Endothelial cell (in vitro differentiated cells): ENCODE measurements around the gene CRYBG2. TPM values are rescaled to one million over a fixed set of nuclear protein-coding genes. Genes with fewer than 3 reads are reported as not detected.

Experiments used
- DNase-seq: peaks from one replicate; pipeline ENCODE4 v3.0.0; 2021; ENCODE audit warnings: low spot score
- H3K27ac Mint-ChIP-seq: one replicate; pipeline ENCODE4 v1.8.0; 2021; ENCODE audit warnings: mixed read lengths, inconsistent platforms; ENCODE audit not compliant: unreplicated experiment
- H3K27me3 Mint-ChIP-seq: one replicate; pipeline ENCODE4 v1.8.0; 2021; ENCODE audit warnings: mild to moderate bottlenecking, moderate library complexity, mixed read lengths, inconsistent platforms; ENCODE audit not compliant: unreplicated experiment
- H3K36me3 Mint-ChIP-seq: one replicate; pipeline ENCODE4 v1.8.0; 2021; ENCODE audit warnings: mild to moderate bottlenecking, low read depth, mixed read lengths, inconsistent platforms; ENCODE audit not compliant: unreplicated experiment
- H3K4me1 Mint-ChIP-seq: one replicate; pipeline ENCODE4 v1.8.0; 2021; ENCODE audit warnings: mild to moderate bottlenecking, mixed read lengths, inconsistent platforms; ENCODE audit not compliant: unreplicated experiment
- H3K4me3 Mint-ChIP-seq: one replicate; pipeline ENCODE4 v1.8.0; 2021; ENCODE audit warnings: mild to moderate bottlenecking, mixed read lengths, inconsistent platforms; ENCODE audit not compliant: unreplicated experiment
- H3K9me3 Mint-ChIP-seq: one replicate; pipeline ENCODE4 v1.8.0; 2021; ENCODE audit warnings: mixed read lengths, inconsistent platforms; ENCODE audit not compliant: unreplicated experiment
- CTCF ChIP-seq: fragments of 200-600 bp; sonication (generic); IDR thresholded peaks from one replicate; pipeline ENCODE4 v1.5.0; 2021; ENCODE audit warnings: antibody characterized with exemption; ENCODE audit not compliant: unreplicated experiment
- total RNA-seq: library from RNA; stranded (reverse); fragmentation: NEBNext Ultra II Directional; extraction: Animal tissue kit (Norgen Biotek cat#: 25700); gene quantifications from one replicate; pipeline ENCODE4 v1.2.1, GENCODE V29; 2021; ENCODE audit not compliant: unreplicated experiment

The CRYBG2 gene
- total RNA-seq, 1 donor from 2014 or later, result 1.4 TPM

- peaks cover 29% of the 10 kb centered on the region for H3K4me1 Mint-ChIP-seq
- H3K27ac Mint-ChIP-seq, result peak overlapping the region; percentile 95
- H3K4me3 Mint-ChIP-seq, result peak overlapping the region; percentile 99
- H3K27me3 Mint-ChIP-seq, result peaks cover 2% of the 10 kb centered on the region
- H3K9me3 Mint-ChIP-seq, result no peaks in the 10 kb centered on the region
- TF ChIP-seq CTCF, result no peak
- H3K36me3 Mint-ChIP-seq, result no peaks in the 10 kb centered on the region
- DNase-seq, result no peak
Observed at GRCh38 chr1:26305667-26306289, 48.2 kb downstream of the CRYBG2 start.

- H3K27me3 Mint-ChIP-seq, result peaks cover 4% of the 10 kb centered on the region
- no peak for TF ChIP-seq CTCF
- DNase-seq, result peak; percentile 44
- H3K4me1 Mint-ChIP-seq, result peaks cover 24% of the 10 kb centered on the region
- H3K36me3 Mint-ChIP-seq, result no peaks in the 10 kb centered on the region
- no peaks in the 10 kb centered on the region for H3K9me3 Mint-ChIP-seq
- no peak overlapping the region for H3K4me3 Mint-ChIP-seq
- peak overlapping the region; percentile 72 for H3K27ac Mint-ChIP-seq
Observed at GRCh38 chr1:26302733-26303405, 51.1 kb downstream of the CRYBG2 start.

- Mint-ChIP-seq H3K9me3 (no peaks in the 10 kb centered on the region), H3K27me3 (peaks cover 2% of the 10 kb centered on the region), H3K27ac (no peak overlapping the region), H3K36me3 (no peaks in the 10 kb centered on the region), H3K4me3 (no peak overlapping the region), H3K4me1 (peaks cover 17% of the 10 kb centered on the region)
- no peak for TF ChIP-seq CTCF
- no peak for DNase-seq
Observed at GRCh38 chr1:26300578-26301275, 53.2 kb downstream of the CRYBG2 start.

- TF ChIP-seq CTCF, result no peak
- peaks cover 23% of the 10 kb centered on the region for H3K4me1 Mint-ChIP-seq
- H3K4me3 Mint-ChIP-seq, result no peak overlapping the region
- H3K9me3 Mint-ChIP-seq, result no peaks in the 10 kb centered on the region
- no peak overlapping the region for H3K27ac Mint-ChIP-seq
- peaks cover 2% of the 10 kb centered on the region for H3K27me3 Mint-ChIP-seq
- H3K36me3 Mint-ChIP-seq, result peaks cover 7% of the 10 kb centered on the region
- no peak for DNase-seq
Observed at GRCh38 chr1:26297791-26298124, 56.2 kb downstream of the CRYBG2 start.
